Stimulated activated CD8-positive, alpha-beta memory T cell treated with anti-CD3 and anti-CD28 coated beads, Interleukin-7, amount 100 ng/mL, for 24 hours (primary cell): Measurements from ENCODE around the gene TNP2.

Experiments
- DNase-seq: peaks from one replicate; pipeline ENCODE4 v3.0.0-alpha.2; 2020; ENCODE audit warnings: low read depth

TNP2 gene

GRCh38 chr16:11218604-11218962 is 50.5 kb downstream of the TNP2 start:
- DNase-seq, result no peak
